COR-L47 (cell line): Measurements from ENCODE around the gene OCSTAMP.

Experiments
- DNase-seq: peaks from one replicate; lab custom pipeline; 2025; lab: John Stamatoyannopoulos, UW

OCSTAMP gene, protein sequence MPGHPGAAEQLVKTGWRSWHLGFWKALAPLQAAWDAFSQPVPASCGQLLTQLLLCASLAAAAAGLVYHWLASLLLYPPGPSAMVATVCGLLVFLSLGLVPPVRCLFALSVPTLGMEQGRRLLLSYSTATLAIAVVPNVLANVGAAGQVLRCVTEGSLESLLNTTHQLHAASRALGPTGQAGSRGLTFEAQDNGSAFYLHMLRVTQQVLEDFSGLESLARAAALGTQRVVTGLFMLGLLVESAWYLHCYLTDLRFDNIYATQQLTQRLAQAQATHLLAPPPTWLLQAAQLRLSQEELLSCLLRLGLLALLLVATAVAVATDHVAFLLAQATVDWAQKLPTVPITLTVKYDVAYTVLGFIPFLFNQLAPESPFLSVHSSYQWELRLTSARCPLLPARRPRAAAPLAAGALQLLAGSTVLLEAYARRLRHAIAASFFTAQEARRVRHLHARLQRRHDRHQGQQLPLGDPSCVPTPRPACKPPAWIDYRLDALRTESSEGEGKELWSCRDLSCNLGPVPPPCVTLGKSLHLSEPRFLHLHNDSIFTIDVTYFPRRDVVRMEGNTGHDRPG

DNA sequence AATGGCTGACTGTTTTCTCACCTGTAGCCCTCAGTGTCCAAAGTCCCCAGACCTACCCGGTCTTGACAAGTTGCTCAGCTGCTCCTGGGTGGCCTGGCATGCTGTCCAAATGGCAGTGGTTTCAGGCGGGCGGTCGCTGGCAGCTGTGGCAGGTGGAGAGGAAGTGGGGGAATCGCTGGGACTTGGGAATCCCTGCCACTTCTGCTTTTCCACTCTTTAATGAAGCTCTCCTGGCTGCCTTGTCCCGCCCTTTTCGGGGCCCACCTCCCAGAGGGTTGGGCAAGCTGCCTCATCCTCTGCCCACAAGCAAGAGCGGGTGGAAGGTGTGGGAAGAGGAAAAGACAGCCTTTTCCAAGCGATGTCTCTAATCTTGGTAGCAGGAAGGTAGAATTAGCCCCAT lies at the start of gene OCSTAMP:
OCSTAMP (minus strand) TSS at position 194 of the 400 bp plus-strand sequence; CDS start at position 100, 94 bp downstream.
- DNase-seq = no peak

DNA sequence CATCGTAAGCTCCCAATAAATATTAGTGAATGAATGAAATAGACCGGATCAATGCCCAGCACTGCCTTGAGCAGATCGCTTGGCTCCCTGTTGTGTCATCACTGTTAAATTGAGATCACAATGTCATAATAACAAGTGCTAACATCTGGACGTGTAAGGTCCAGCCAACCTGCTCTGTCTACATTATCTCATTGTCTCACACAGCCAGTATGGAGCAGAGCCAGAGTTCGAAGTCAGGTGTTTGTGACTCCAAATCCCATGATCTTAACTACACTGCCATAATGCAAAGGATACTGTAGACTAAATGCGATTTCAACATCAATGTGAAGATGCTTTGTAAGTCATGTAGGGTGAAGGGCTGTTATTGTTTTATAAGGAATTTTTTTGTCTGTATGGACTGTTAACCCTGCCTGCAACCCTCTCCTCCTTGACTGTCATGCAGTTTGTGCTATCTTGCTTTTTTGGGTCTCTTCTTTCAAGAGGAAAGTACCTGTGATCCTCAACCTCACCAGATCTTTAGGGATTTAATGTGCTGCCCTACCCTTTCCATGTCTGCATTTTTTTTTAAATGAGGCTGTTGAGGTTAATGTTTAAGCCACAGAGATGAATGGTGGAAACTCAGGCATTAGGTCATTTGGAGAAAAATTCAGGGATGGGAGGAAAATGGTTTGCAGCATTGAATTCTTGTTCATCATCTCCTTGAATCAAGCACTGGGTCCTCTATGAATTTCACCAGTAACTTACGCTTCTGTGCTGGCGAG lies 49.0 kb upstream of the OCSTAMP start:
- DNase-seq = no peak

DNA sequence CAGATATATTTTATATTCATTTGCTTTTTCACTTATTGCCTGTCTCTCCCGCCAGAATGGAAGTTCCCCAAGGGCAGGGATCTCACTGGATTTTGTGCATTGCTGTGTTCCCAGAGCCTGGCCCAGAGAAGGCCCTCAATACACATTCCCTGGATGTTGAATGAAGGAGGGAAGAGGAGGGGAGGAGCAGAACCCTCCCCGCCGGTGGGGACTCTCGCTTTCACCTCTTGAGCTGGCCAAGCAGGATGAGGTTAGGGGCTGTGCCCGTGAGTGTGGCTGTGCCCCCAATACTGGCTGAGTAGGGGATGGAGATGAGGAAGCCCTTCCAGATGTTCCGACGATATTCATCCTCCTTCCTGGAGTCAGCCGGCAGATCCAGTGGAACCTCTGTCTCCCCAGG lies 45.5 kb upstream of the OCSTAMP start:
- DNase-seq = no peak

DNA sequence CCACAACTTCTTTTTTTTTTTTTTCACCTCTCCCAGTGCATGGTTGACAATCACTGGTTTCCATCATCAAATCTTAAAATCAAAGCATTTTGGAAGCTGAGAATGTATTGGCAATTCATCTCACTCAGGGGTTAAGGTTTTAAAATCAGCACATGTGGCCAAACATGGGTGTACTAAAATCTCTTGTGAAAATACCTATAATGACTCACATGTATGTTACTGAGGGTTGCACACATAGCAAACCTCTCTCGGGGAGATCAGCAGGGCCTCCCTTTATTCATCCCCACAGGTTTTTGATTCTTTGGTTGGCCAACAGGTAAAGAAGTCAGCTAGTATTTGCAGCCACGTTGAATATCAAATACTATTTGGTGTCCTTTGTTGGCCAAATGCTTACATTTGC lies 44.3 kb upstream of the OCSTAMP start:
- no peak for DNase-seq

DNA sequence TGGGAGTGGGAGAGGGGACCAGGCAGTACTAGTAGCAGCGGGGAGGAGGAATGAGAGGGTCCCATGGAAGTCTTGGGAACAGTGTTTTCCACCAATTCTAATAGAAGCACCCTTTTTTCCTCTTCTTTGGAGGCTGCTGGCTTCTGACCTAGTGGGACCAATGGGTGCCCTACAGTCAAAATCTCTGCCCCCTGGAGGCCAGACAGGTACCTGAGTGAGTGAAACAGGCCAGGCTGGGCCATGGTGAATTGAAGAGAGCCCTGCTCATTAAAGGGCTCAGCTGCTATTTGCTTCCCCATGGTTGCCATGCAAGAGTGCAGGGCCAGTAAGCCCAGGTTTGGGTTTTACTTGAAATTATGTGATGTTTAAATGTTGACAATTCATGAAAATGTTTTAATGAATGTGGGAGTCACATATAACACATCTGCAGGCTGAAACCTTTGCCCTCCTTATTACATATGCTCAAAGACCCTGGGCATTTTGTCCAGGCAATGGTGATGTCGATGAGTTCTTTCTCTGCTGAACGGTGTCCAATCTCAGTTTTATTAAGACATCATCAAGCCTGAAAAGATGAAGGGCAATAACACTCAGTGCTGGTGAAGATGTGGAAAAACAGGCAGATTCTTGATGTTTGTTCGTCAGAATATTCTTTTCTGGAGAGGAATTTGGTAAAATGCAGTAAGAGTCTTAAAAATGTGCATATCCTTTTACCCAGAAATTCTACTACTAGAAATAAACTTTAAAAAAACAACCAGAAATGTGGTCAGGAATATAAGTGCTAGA lies 42.3 kb upstream of the OCSTAMP start:
- no peak for DNase-seq

DNA sequence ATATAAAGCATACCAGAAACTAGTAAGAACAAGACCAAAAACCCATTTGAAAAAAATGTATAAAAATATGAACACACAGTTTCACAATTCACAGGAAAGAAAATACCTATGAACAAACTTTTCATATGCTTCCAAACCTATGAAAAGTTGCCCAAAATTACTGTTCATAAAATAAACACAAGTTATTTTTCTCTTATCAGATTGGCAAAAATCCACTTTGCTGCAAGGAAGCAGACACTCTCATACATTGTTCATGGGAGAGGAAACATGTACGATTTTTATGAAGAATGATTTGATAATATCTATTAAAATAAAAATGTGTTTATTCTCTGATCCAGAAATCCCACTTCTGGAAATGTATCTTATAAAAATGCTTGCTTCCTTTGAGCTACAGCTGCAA lies 40.0 kb upstream of the OCSTAMP start:
- no peak for DNase-seq

DNA sequence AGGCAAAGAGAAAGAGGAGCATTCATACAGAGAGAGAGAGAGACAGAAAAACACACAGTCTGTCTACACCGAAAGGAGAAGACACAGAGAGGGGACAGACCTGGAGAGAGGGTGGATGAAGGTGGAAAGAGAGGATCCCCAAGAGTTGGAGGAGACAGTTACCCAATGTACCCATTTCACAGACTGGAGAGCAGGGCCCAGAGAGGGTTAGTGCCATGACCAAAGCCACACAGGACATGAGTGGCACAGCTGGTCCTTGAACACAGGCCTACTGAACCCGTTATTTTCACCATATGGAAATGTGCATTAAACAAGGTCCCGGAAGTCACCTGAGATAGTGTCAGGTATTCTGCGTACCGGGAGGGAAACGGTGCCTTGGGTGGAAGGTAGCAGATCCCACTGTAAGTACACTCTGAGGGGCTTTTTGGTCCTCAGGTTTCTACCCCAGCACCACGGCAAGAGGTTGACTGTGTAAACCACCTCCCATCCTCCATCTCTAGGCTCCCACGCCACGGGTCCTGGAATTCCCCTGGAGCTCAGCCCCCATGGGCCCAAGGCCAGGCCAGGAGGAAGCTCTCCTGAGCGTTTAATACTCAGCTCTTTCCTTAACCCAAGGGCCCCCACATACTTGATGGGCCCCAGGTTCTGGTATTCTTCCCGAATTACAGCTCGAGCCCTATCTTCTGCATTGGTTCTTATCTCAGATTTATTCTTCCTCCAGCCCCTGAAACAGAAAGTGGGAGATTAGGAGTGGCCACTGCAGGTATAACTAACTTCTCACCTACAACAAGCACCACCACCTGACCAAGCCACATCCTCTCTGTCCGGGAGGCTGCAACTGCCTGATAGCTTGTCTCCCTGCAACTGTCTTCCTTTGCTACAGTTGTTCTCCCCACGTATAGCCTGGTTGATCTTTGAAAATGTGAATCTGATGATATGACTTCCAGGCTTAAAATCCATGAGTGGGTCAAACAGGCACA lies 38.4 kb upstream of the OCSTAMP start:
- DNase-seq = no peak

DNA sequence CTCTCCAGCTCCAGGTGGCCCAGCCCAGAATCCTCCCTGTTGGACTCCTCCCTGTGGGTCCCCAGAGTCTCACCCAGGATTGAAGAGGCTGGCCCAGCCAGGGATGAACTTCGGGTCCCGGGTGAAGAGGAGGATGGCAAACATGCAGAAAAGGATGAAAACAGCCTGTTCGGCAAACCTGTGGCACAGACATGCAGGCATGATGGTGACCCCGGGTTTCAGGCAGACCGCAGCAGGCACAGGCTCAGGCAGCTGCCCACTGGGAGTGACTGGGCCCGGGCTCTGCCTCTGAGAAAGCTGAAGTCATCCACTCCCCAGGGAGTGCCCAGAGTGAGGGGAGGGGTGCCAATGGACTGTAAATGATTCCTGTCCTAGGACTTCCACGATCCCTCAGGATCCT lies 37.5 kb upstream of the OCSTAMP start:
- DNase-seq = no peak

DNA sequence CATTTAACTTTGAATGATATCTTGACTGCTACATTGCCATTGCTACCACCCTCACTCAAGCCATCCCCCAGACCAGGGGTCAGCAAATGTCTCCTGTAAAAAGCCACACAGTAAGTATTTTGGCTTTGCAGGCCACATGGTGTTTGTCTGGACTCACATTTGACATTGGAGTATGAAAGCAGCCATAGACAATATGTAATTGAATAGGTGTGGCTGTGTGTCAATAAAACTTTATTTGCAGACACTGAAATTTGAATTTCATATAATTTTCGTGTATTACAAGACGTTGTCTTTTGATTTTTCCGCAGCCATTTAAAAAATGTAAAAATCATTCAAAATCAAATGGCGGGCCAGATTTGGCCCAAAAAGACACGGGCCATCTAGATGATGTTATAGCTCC lies 36.3 kb upstream of the OCSTAMP start:
- no peak for DNase-seq

DNA sequence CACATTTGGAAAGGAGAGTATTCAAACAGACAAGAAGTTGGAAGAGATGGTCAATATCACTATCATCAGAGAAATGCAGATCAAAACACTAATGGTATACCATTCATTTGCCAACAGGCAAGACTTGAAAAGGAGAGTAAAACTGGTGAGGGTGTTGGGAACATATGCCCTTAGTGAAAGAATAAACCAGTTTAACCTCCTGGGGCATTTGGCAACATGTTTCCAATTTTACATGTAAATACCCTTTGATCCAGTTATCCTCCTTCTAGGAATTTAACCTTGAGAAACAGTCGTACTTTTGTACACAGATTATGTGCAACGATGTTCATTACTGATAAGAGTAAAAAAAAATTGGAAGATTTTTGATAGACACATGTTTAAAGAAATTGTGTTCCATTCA lies 34.1 kb upstream of the OCSTAMP start:
- DNase-seq = no peak

DNA sequence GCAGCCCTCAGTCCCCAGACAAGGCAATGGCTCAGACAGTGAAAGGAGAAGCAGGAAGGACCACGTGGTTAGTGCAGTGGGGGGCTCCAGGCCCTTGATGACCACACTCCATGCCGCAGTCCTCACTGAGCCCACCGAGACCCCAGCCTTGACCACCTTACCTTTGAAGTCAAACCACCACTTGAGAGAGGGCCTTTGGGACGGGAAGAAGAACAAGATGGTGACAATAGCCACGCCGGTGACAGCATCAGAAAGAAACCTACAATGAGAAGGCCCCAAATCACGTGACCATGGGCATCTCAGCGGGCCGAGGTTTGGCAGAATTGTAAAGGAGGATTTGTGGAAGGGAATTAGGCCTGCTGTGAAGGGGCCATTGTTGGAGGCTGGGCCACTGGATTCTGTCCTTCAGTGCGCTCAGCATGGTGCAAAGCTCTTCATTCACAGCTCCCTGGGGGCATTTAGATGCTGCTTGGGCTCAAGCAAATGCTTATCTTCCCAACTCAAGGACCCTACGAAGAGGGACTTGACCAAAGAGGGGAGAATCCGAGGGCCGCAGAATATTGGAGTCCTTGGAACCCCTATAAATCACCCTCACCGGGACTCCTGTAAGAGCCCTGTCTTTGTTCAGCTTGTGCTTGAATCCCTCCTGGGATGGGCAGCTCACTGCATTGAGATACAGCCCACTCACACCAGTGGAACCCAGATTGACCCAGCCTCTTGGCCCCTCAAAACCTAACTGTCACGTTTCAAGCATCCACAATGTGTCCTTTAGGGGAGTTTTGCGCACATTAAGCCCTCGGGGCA lies 33.2 kb upstream of the OCSTAMP start:
- DNase-seq = no peak

DNA sequence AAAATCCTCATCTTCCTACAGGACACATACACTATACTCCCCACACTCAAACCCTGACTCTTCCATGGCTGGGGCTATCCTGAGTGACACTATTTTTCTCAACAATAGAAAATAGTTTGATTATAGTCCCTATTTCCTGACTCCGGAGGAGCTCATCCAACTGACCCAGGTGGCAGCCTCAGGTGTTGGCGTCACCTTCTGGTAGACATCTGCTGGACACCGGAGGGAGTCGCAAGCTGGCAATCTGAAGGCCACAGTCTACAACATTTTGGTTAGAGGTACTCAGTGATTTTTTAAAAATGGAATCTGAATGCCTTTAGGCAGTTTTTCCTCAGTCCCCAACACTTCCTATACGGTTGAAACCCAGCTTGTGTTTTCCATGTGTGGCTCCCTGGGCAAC lies 32.2 kb upstream of the OCSTAMP start:
- DNase-seq = no peak

DNA sequence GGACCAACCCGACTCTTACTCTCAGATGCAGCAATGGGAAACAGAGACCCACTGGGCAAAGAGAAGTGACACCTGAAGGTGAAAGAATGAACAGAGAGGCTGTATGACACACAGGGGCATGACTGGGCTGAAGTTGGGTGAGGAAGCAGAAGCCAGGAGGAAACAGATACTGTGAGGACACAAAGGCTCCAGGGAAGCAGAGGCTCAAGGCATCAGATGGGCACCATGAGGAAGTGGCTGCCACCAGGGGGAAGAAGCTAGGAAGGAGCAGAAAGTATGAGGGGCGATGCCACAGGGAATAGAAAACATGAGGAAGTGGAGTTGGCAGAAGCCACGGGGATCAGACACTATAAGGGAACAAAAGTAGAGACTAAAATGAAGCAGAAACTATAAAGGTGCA lies 30.9 kb upstream of the OCSTAMP start:
- no peak for DNase-seq

DNA sequence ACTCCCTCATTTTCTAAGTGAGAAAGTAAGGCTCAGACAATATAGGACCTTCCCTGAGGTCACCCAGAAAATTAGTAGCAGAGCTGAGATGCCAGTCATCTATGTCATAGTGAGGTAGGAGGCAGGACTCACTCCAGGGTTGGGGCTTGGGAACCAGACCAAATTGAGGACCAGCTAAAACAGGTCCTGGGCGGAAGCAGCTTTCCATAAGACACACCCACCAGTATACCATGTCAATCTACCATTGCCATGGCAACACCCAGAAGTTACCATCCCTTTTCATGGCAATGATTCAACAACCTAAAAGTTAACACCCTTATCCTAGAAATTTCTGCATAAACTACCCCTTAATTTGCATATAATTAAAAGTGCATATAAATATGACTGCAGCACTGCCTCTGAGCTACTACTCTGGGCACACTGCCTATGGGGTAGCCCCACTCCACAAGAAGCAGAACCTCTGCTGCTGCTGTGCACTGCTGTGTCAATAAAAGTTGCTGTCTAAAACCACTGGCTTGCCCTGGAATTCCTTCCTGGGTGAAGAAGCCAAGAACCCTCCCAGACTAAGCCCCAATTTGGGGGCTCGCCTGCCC lies 30.3 kb upstream of the OCSTAMP start:
- DNase-seq = no peak

DNA sequence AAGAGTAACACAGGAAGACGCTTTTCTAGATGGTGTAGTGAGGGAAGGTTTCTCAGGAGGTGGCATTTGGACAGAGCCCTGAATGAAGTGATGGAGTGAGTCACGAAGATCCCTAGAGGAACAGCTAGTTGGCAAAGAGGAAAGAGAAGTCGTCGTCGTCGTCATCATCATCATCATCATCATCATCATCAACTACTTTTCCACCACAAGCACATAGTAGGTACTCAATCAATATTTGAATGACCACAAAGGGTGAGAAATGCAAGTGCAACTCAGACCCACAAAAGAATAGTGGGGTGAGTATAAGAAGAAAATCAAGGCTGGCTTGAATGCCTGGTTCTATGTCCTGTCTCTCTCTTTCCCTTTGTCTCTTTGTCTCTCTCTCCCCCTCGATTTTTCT lies 28.3 kb upstream of the OCSTAMP start:
- no peak for DNase-seq

DNA sequence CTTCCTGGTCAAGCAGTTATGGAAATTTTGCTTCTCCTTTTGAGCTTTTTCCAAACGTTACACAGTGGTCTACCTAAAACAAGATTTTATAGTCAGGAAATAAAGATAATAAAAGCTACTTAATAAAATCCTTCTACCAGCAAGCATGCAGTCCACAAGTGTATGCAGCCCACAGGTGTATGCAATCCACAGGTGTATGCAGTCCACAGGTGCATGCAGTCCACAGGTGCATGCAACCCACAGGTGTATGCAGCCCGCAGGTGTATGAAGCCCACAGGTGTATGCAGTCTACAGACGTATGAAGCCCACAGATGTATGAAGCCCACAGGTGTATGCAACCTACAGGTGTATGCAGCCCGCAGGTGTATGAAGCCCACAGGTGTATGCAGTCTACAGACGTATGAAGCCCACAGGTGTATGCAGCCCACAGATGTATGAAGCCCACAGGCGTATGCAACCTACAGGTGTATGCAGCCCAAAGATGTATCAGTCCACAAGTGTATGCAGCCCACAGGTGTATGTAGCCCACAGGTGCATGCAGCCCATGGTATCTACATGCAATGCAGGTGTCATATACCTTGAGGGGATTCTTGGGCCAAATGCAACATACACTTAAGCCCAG lies 26.4 kb upstream of the OCSTAMP start:
- DNase-seq = no peak

DNA sequence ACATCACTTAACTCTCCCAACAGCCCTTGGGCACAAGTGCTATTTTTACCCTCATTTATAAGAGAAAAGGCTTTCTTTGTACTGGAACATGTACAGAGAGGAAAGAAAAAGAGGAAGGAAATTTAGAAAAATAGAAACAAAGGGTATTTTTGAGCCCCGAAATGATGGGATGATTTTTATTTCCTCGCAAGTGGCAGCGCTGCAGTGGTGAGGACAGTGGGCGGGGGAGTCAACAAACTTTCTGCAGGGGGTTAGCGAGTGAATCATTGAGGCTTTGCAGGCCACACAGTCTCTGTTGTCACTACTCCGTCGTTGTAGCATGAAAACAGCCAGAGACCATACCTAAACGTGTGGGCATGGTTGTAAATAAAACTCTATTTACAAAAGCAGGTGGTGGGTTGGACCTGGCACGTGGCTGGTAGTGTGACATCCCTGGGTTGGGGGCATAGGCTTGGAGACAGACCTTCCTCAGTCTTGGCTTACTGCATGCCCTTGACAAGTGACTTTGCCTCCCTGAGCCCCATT lies 25.5 kb upstream of the OCSTAMP start:
- DNase-seq = no peak

DNA sequence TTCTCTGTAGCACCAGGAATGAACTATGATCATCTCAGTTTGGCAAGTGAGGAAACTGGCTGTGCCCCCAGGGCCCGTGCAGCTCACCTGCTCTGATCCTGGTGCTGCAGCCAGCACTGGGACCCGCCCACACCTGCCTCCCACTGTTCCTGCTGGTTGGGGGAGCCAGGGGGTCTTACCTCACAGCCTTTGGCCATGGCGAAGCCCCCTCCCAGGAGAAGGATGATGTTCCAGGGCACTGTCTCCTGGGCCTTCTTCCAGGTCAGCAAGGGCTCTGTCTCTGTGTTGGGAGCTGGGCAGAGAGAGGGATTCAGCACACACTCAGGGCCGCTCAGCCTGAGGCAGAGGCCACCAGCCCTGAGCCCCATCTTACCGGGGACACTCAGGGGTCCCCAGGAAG lies 24.9 kb upstream of the OCSTAMP start:
- no peak for DNase-seq
